ENCODE measurements around the gene KCNJ6. TPM values are rescaled to one million over a fixed set of nuclear protein-coding genes. Genes with fewer than 3 reads are reported as not detected.

Gene KCNJ6
- total RNA-seq, 4 donors from 2014 or later: 0.08 to 0.40 TPM; not detected in 2

- TF ChIP-seq CTCF (IDR thresholded peaks at IDR 0.05): no peak
- TF ChIP-seq EP300 (IDR thresholded peaks at IDR 0.05): no peak
- TF ChIP-seq POLR2AphosphoS5 (IDR thresholded peaks at IDR 0.05): no peak
- TF ChIP-seq POLR2A (IDR thresholded peaks at IDR 0.05): no peak
- Histone ChIP-seq H3K36me3 (no peaks in the 10 kb centered on the region), H3K27me3 (peaks cover 41% of the 10 kb centered on the region), H3K27ac (no peak overlapping the region), H3K4me3 (no peak overlapping the region), H3K9me3 (no peaks in the 10 kb centered on the region), H3K4me1 (no peaks in the 10 kb centered on the region)
- ATAC-seq: no peak
- WGBS, 2 donors (ENCODE audit: low coverage in 1 of 2): 70 to 76% methylated on average over 3 to 6 of the region's 6 CpGs
Observed at GRCh38 chr21:37827913-37828312, 88.3 kb downstream of the KCNJ6 start.

- no peaks in the 10 kb centered on the region for H3K4me1 ChIP-seq
- no peak for ATAC-seq
- H3K36me3 ChIP-seq: no peaks in the 10 kb centered on the region
- H3K4me3 ChIP-seq: no peak overlapping the region
- no CpG with 5 or more reads among the region's 3 CpGs for WGBS, 2 donors (ENCODE audit: low coverage in 1 of 2)
- peaks cover 22% of the 10 kb centered on the region for H3K27me3 ChIP-seq
- H3K27ac ChIP-seq: no peak overlapping the region
- no peak for TF ChIP-seq EP300 (IDR thresholded peaks at IDR 0.05)
- no peak for TF ChIP-seq CTCF (IDR thresholded peaks at IDR 0.05)
- no peak for TF ChIP-seq POLR2AphosphoS5 (IDR thresholded peaks at IDR 0.05)
- TF ChIP-seq POLR2A (IDR thresholded peaks at IDR 0.05): no peak
- no peaks in the 10 kb centered on the region for H3K9me3 ChIP-seq
Observed at GRCh38 chr21:37821786-37822450, 94.3 kb downstream of the KCNJ6 start.

DNA sequence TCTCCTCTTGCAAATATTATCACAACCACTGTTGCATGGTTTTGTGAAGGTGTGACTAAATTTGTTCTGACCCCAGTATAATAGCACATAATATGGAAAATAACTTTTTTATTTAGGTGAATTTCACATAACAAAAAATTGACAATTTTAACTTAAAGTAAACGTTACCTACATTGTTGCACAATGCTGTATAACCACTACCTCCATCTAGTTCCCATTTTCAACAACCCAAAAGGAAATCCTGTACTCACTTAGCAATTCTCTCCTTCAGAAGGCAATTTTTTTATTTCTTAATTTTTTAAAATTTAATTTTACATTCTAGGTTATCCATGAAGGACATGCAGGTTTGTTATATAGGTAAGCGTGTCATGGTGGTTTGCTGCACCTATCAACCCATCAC lies 95.2 kb downstream of the KCNJ6 start:
- Histone ChIP-seq H3K36me3 (no peaks in the 10 kb centered on the region), H3K4me3 (no peak overlapping the region), H3K9me3 (no peaks in the 10 kb centered on the region), H3K4me1 (no peaks in the 10 kb centered on the region), H3K27me3 (peaks cover 22% of the 10 kb centered on the region), H3K27ac (no peak overlapping the region)
- ATAC-seq: no peak
- 81 to 84% methylated on average over 2 of the region's 2 CpGs for WGBS, 2 donors (ENCODE audit: low coverage in 1 of 2)
- TF ChIP-seq CTCF (IDR thresholded peaks at IDR 0.05): no peak
- TF ChIP-seq POLR2A (IDR thresholded peaks at IDR 0.05): no peak
- TF ChIP-seq EP300 (IDR thresholded peaks at IDR 0.05): no peak
- TF ChIP-seq POLR2AphosphoS5 (IDR thresholded peaks at IDR 0.05): no peak

- ATAC-seq: no peak
- Histone ChIP-seq H3K36me3 (no peaks in the 10 kb centered on the region), H3K4me3 (no peak overlapping the region), H3K9me3 (no peaks in the 10 kb centered on the region), H3K4me1 (no peaks in the 10 kb centered on the region), H3K27ac (no peak overlapping the region), H3K27me3 (peaks cover 10% of the 10 kb centered on the region)
- TF ChIP-seq CTCF (IDR thresholded peaks at IDR 0.05) (no peak), POLR2A (IDR thresholded peaks at IDR 0.05) (no peak), POLR2AphosphoS5 (IDR thresholded peaks at IDR 0.05) (no peak), EP300 (IDR thresholded peaks at IDR 0.05) (no peak)
Observed at GRCh38 chr21:37819372-37819771, 96.9 kb downstream of the KCNJ6 start.

DNA sequence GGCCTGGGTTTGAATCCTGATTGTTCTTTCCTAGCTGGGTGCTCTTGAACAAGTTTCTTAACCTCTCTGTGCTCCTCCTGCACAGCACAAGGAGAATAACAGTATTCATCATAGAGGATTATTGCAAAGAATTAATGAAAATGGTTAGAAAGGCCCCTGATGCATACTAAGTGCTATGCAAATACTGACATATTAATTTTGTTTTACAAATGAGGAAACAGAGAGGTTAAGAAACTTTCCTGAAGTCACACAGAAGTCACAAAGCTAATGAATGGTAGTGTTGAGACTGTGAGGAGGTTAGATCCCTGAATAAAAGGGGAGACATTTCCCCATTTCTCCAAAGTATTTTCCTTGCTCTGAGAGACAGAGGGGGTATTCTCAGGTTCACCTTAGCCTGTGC lies 99.0 kb downstream of the KCNJ6 start:
- Histone ChIP-seq H3K36me3 (no peaks in the 10 kb centered on the region), H3K9me3 (peaks cover 0 to 14% (median 0%) of the 10 kb centered on the region in 3 donors), H3K4me3 (no peak overlapping the region), H3K4me1 (no peaks in the 10 kb centered on the region), H3K27ac (no peak overlapping the region), H3K27me3 (no peaks in the 10 kb centered on the region)
- ATAC-seq: no peak
- no peak for TF ChIP-seq EP300 (IDR thresholded peaks at IDR 0.05)
